ENCODE data around the gene HIP1.
"Not testable (repeated sequence)": the region's sequence is repeated elsewhere in the genome, so short reads cannot be mapped to it uniquely, and the experiment has no call there.

The HIP1 gene

DNA sequence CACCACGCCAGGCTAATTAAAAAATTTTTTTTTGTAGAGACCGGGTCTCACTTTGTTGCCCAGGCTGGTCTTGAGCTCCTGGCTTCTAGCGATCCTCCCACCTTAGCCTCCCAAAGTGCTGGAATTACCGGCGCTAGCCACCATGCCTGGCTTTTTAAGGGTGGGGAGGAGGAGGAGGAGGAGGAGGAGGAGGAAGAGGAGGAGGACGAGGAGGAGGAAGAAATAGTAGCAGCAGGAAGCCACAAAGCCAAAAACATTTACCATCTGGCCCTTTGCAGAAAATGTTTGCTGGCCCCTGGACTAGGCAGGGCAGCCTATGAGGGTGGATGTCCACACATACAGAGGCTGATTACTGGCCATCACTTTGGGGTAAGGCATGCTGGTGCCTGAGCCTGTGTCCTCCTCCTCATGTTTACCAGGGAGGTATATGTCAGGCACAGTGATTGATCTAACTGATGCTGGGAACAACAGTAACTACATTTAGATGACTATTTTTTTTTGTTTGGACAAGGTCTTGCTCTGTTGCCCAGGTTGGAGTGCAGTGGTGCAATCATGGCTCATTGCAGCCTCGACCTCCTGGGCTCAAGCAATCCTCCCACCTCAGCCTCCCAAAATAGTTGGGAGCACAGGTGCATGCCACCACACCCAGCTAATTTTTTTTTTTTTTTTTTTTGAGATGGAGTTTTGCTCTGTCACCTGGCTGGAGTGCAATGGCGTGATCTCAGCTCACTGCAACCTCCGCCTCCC lies 122.1 kb downstream of the HIP1 start:
- no peak for DNase-seq (ENCODE audit: low read depth in 2 of 2)

DNA sequence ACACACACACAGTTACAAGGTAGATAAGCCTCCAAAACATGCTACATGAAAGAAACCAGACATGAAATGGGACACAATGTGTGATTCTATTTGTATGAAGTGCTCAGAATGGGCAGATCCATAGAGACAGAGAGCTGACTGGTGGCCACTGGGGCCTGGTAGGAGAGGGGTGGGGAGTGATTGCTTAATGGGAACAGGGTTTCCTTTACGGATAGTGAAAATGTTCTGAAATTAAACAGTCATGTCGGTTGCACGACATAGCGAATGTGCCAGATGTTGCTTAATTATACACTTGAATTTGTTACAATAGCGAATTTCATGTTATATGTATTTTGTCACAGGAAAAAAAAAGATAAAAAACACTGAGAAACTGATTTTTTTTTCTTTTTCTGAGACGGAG lies 124.3 kb downstream of the HIP1 start:
- no peak for DNase-seq (ENCODE audit: low read depth in 2 of 2)

DNA sequence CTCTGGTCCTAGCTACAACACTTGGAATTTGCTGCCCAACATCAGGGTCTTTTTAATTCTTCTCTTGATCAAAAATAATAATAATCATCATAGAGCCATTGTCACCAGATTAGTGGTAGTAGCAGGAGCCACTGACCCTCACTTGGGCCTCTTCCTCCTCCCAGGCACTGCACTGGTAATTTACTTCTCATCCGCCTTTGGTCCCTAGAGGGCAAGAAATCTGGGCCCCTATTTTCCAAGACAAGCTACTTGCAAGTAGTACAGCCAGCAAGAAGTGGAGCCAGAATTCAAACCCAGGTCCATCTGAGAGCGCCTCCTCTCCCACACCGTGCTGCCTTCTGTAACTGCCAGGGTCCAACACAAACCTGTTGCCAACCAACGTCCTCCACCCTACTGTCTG lies 125.4 kb downstream of the HIP1 start:
- no peak for DNase-seq (ENCODE audit: low read depth in 2 of 2)

DNA sequence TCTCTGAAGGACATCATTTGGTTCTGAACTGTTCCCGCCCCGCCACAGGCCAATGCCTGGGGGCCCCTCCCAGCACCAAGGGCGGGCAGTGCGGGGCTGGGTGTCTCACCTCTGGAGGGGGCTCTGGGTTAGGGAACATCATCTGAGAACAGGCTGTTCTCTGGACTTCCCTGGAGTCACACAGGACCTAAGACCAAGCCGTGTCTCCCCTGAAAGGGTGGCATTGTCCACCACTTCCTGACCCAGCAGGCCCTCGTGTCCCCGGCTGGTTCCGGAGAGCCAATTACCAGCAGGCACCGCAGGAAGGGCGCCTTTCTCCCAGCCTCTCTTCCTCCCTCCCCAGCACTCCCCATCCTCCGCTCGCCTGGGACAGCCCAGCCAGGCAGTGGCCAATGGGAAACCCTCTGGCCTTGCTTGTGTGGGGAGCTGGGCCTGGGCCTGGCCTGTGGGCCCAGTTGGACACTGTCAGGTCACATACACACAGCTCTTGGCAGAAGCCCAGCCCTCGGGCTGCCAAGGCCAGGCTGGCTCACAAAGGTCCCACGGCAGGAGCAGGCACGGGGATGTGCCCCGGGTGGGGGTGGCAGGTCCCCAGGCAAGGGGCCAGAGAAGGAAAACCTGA lies 127.1 kb downstream of the HIP1 start:
- no peak for DNase-seq (ENCODE audit: low read depth in 2 of 2)

DNA sequence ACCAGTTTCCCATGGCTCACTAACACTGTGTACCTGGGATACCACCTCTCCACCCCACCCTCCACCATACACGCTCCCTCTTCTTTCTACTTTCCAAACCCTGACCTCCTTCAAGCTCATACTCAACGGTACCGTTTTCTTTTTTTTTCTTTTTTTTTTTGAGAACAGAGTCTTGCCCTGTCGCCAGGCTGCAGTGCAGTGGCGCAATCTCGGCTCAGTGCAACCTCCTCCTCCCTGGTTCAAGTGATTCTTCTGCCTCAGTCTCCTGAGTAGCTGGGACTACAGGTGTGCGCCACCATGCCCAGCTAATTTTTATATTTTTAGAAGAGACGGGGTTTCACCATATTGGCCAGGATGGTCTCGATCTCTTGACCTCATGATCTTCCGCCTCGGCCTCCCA lies 129.3 kb downstream of the HIP1 start:
- not testable (repeated sequence) for DNase-seq (ENCODE audit: low read depth in 2 of 2)

DNA sequence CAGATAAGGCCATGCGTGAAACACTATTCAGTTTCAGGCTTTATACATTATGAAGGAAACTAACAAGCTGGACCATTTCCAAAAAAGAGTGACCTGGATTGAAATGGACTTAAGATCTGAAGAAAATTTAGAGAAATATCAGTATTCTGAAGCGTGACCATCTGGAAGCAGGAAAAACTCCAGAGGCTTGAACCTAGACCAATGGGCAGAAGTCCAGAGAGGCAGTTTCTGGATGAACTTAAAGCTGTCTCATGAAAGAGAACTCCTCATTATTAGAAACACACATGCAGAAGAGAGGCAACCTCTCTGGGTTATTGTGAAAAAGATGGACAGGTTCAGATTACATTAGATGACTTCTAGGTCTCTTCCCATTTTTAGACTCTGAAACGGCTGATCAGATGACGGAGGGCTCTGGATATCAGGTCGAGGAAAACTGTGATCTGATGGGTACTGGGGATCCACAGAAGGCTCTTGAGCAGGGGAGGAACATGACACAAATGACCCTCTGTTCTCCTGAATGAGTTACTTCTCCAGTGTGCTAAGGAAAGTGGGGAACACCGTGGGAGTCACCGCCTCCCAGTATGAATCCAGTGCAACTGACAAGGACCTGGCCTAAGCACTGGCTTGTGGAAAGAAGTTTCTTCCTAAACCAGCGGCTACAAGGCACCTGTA lies 130.2 kb downstream of the HIP1 start:
- DNase-seq (ENCODE audit: low read depth in 2 of 2): no peak

DNA sequence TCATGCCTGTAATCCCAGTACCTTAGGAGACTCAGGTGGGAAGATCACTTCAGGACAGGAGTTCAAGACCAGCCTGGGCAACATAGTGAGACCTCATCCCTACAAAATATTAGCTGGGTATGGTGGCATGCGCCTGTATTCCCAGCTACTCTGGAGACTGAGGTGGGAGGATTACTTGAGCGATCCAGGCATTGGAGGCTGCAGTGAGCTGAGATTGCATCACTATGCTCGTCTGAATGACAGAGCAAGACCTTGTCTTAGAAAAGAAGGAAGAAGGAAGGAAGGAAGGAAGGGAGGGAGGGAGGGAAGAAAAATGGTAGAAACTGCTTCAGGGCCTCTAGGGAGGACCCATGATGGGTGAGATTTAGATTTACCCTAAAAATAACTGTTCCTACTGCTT lies 134.3 kb downstream of the HIP1 start:
- no peak for DNase-seq (ENCODE audit: low read depth in 2 of 2)

DNA sequence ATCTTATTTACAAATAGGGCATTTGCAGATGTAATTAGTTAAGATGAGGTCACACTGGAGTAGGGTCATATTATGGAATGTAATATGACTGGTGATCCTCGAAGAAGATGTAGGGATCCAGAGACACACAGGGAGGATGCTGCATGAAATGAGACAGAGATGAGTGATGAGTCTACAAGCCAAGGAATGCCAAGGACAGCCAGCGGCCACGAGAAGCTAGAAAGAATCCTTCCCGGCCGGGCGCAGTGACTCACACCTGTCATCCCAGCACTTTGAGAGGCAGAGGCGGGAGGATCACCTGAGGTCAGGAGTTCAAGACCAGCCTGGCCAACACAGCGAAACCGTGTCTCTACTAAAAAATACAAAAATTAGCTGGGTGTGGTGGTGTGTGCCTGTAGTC lies 135.9 kb downstream of the HIP1 start:
- not testable (repeated sequence) for DNase-seq (ENCODE audit: low read depth in 2 of 2)

DNA sequence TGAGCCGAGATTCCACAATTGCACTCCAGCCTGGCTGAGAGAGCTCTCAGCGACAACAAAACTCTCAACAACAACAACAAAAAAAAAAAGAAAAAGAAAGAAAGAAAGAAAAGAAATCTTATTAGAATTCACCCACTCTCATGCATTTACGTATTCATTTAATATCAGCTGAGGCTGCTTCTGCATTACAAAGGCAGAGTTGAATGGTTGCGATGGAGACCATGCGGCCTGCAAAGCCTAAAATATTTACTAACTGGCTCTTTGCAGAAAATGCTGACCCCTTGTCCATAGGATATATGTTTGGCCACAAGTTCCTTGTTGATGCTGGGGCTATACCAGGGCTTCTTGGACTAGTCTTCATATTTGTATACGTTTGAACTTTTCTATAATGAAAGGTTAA lies 137.2 kb downstream of the HIP1 start:
- DNase-seq (ENCODE audit: low read depth in 2 of 2): no peak

DNA sequence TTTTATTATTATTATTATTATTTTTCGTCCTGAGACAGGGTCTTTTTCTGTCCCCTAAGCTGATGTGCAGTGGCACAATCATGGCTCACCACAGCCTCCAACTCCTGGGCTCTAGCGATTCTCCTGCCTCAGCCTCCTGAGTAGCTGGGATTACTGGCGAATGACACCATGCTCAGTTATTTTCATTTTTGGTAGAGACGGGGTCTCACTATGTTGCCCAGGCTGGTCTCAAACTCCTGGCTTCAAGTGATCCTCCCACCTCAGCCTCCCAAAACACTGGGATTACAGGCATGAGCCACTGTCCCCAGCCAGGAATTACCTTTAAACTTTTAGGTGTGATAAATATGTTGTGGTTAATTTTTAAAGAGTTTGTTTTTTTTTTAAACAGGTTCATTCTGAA lies 138.0 kb downstream of the HIP1 start:
- not testable (repeated sequence) for DNase-seq (ENCODE audit: low read depth in 2 of 2)

DNA sequence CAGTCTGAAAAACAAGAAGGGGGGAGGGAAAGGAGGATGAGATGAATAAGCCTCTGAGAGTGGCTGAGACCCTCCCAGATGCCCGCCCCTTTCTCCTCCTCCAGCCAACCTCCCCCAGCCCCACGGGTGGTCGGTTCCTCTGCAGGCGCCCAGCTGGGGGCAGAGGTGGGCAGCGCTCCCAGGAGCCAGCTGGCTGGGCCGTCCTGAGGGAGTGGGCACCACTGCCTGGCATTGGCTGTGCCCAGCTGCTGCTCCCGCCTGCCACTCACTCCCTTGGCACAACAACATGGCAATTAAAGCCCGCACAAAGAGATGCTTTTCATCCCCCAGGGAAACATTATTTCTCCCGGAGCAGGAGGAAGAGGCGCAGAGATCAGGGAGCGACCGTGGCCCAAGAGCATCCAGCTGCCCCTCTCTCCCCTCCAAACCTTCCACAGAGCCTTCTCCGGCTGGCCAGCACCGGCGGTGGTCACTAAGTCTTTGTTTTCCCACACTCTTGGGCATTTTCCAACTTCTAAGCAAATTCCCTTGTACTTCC lies 139.4 kb downstream of the HIP1 start:
- DNase-seq (ENCODE audit: low read depth in 2 of 2): no peak

DNA sequence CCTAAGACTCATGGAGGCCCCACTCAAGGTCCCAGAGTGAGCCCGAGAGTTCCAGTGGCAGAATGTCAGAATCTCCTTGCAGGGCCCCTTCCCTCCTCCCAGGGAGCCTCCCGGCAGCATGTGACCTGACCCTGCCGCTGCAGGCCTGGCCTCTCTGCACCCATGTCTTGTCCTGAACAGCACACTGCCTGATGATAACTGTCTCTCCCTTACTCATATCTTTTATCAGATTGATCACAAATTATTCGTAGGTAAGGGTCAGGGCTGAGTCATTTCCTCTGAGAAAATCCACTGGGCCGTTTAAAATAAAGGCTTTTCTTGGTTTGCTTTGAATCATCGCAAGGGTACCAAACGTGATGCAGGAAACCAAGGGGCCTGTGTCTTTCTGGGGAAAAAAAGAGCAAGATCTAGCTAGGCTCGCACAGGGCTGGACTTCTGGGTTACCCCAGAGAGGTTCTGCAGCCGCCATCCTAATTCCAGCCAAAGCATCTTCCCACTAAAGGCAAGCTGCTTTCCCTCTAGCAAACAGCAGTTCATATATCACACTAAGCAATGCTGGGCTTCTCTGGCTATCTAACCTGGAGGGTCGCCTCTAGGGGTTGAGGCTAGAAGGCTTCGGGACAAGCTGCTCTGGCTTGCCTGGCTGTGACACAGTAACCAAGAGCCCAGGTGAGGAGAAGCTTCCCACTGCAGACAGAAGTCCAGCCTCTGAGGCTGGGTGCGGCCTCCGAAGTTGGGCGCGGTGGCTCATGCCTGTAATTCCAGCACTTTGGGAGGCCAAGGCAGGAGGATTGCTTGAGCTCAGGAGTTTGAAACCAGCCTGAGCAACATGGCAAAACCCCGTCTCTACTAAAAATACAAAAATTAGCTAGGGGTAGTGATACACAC lies 141.8 kb downstream of the HIP1 start:
- DNase-seq (ENCODE audit: low read depth in 2 of 2): no peak

DNA sequence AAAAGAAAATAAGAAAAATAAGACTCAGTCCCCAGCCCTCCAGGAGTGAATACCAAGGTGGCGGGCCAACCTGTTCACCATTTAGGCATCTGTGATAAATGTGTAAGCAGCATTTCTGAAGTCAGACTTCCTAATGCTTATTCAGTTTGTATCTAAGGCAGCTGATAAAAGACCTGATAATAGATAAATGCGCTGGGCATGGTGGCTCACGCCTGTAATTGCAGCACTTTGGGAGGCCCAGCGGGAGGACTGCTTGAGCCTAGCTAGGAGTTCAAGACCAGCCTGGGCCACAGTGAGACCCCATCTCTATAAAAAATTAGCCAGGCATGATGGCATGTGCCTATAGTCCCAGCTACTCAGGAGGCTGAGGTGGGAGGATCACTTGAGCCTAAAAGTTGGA lies 143.0 kb downstream of the HIP1 start:
- DNase-seq (ENCODE audit: low read depth in 2 of 2): no peak

DNA sequence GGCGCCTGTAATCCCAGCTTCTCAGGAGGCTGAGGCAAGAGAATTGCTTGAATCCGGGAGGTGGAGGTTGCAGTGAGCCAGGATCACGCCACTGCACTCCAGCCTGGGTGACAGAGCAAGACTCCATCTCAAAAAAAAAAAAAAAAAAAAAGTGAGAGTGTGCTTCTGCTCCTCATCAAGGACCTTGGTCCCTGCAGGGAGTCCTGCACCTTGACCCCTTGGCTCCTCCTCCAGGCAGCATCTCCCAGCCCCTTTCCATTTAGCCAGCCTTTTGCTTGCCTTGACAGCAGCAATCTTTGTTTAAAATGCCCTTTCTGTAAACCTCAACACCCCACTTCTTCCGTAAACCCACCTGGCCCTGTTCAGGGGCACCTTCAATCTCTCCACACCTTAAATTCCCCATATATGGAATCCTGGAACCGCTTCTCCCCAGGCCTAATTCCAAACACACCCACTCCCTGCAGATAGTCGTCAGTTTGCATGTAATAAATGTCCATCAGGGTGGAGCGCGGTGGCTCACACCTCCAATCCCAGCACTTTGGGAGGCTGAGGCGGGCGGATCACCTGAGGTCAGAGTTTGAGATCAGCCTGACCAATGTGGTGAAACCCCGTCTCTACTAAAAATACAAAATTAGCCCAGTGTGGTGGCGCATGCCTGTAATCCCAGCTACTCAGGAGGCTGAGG lies 145.1 kb downstream of the HIP1 start:
- not testable (repeated sequence) for DNase-seq (ENCODE audit: low read depth in 2 of 2)

DNA sequence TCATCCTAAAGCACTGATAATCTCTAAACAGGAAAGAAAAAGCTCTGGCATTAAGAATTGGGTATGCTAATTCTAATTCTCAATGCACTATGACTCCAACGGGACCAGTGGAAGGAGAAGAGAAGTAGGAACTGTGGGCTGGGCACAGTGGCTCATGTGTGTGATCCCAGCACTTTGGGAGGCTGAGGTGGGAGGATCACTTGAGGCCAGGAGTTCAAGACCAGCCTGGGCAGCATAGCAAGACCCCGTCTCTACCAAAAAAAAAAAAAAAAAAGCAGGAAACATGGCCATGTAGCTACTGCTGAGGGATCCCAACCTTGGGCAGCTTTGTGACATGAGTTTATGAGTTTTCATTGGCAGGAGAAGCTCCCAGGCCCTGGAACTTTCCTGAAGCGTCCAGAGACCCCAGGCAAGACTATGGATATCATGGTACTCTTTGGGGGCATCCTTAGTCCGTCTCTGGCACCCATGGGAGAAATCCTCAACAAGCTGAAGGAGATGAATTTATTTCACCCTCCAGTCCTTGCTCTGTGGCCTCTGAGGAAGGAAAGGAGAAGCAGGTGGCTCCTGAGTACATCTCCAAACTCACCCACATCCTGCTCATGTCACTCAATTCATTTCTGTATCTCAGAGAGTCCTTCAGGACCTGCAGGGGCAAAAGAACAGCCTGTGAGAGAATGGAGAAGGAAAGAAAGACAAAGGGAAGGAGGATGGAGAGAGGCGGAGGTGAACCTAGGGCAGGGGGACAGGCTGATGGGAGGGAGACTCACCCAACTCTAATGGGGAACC lies 147.1 kb downstream of the HIP1 start:
- no peak for DNase-seq (ENCODE audit: low read depth in 2 of 2)

DNA sequence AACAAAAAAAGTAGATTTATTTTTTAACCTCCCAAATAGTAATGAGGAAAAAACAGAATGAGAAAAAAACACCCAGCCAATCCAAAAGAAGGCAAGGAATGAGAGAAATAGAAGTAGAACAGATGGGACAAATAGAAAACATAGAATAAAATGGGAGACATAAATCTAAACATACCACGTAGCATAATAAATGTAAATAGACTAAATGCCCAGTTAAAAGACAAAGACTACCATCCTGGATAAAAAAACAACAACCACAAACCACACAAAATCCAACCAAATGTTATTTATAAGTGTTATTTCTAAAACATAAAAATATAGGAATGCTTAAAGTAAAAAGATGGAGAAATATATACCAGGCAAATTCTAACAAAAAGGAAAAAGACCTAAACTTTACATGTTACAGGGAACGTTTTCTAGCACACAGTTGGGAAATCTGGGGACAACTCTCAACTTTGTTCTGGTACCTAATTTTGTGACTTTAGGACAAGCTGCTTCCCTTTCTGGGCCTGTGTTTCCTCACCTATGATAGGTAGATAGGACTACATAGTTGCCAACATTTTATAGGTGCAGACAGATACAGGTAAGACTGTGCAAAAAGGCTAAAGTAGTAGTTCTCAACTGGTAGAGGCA lies 148.3 kb downstream of the HIP1 start:
- no peak for DNase-seq (ENCODE audit: low read depth in 2 of 2)

DNA sequence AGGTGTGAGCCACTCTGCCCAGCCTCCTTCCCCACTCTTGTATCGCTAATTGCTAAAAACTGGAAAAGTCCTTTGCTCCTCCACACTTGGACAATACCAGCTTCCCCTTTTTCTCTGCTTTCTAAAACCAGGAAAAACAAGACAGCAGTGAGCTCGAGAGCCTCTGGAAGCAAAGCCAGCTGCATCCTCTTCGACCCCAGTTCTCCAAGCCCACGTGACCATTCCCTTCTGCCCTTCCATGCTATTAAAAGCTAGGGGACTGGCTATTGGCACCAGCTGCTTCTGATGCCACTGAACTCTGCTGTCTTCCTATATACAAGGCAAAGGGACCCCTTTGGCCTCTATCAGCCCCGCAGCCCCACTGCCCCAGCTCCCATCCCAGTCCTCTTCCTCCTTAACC lies 154.4 kb downstream of the HIP1 start:
- DNase-seq (ENCODE audit: low read depth in 2 of 2): no peak

DNA sequence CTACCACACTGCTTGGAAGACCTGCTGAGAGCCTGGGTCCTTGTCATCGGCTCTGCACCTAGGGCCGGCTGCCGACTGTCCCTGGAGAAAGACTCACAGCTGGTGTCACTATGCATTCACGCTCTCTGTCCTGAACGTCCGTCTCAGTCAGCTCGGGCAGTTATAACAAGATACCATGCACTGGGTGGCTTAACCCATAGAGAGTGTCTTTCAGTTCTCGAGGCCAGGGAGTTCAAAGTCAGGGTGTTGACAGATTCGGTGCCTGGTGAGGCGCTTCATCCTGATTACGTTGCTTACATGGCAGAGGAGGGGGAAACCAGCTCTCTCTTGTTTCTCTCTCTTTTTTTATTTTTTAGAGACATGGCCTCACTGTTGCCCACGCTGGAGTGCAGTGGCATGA lies 155.5 kb downstream of the HIP1 start:
- DNase-seq (ENCODE audit: low read depth in 2 of 2): no peak

DNA sequence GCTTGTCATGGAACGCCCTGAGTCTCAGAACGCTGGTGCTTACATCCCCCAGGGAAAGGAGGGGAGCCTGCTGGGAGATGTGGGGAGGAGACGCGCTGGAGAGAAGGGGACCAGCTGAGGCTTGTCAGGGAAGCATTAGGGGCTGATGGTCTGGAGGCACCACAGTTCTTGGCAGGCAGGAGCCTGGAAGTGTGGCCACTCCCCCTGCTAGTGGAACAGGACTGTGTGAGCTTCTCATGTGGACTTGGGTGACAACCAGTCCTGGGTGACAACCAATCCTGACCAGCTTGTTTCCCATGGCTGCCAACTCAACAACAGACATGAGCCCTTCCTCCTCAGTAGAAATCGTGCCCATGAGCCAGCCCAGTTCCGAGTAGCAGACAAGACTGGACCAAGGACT lies 158.8 kb downstream of the HIP1 start:
- DNase-seq (ENCODE audit: low read depth in 2 of 2): no peak

DNA sequence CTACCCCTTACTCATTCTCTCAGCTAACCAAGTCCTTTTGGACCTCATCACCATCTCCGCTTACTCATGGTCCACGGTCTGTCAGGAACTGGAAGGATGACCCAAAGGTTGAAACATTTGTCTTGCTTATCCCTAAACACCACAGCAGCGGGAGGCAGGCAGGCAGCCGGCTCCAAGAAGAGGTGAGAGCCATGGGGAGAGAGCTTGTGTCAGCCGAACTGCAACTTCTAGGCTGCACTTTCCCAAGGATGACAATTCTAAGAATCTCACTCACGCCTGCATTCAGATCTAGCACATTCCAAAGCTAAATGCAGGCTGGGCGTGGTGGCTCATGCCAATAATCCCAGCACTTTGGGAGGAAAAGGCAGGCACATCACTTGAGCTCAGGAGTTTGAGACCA lies 160.7 kb downstream of the HIP1 start:
- no peak for DNase-seq (ENCODE audit: low read depth in 2 of 2)
